ENCODE data around the gene DOCK3.

DNA sequence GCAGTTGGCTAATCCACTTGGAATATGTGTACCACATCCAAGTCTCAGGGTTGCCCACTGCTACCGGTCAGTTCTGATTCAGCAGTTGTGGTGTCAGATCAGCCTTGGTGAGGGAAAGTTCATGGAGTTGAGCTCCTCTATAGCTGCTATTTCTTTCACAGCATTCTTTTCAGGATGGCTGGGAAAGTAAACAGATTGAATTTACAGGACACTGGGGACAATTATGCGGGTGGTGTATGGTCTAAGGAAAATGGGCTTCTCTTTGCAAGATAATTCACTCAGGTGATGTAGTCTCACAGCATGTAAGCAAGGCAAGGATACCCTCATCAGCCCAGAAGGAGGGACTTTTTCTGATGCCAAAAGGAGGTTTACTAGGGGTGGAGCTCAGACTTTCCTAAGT lies 249.9 kb downstream of the DOCK3 start:
- TF ChIP-seq CTCF (conservative IDR thresholded peaks at IDR 0.05 in 1 of 2, IDR thresholded peaks at IDR 0.05 in 1 of 2; ENCODE audit: extremely low read depth in 1 of 2, insufficient read depth in 1 of 2, low read depth in 1 of 2, low read length in 2 of 2) (no peak), EZH2 (IDR thresholded peaks at IDR 0.05; ENCODE audit: borderline replicate concordance, low read length) (no peak)

Data from mammary epithelial cell (primary cell).